SU-DHL-6 (cell line): ENCODE measurements around the gene KCNK1.

Experiments
- CTCF ChIP-seq: fragments of 200-600 bp; sonication (generic); IDR thresholded peaks from one replicate; pipeline ENCODE4 v1.5.1; 2017; ENCODE audit warnings: antibody characterized with exemption, mild to moderate bottlenecking, low read length, moderate library complexity; ENCODE audit not compliant: insufficient read depth, poor library complexity, severe bottlenecking
- EZH2phosphoT487 ChIP-seq: fragments of 200-600 bp; sonication (generic), shearing (Covaris generic); conservative IDR thresholded peaks from 2 replicates; pipeline ENCODE4 v1.6.1; 2018; ENCODE audit warnings: mild to moderate bottlenecking, antibody characterized with exemption, low read length, moderate library complexity, mixed read lengths

DNA sequence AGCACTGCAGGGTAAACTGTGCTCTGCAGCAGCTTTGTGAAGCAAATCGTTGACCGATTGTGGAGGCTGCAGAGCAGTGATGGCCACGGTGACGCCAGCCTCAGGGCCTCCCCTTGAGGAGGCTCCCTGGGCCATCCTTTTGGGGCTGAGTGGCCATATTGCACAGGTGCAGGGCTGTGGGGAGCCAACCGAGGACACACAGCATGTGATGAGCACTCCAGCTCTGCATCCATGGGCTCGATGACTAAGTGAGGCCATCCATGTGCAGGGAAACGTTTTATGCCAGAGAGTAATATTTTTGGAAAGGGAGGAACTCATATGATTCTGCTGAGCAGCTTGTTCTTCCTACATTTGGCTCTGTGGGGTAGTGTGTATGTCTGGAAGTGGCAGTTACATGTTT, 24.6 kb downstream of the KCNK1 start:
- no peak for TF ChIP-seq CTCF
- TF ChIP-seq EZH2phosphoT487, result no peak
